ENCODE measurements around the gene IMPA2. TPM values are rescaled to one million over a fixed set of nuclear protein-coding genes. Genes with fewer than 3 reads are reported as not detected.

The IMPA2 gene
- total and polyA plus RNA-seq, 2 of the 8 experiments (the other 6 are each of a cell fraction or from before 2014, with no cell fraction given): 102 to 140 TPM

DNA sequence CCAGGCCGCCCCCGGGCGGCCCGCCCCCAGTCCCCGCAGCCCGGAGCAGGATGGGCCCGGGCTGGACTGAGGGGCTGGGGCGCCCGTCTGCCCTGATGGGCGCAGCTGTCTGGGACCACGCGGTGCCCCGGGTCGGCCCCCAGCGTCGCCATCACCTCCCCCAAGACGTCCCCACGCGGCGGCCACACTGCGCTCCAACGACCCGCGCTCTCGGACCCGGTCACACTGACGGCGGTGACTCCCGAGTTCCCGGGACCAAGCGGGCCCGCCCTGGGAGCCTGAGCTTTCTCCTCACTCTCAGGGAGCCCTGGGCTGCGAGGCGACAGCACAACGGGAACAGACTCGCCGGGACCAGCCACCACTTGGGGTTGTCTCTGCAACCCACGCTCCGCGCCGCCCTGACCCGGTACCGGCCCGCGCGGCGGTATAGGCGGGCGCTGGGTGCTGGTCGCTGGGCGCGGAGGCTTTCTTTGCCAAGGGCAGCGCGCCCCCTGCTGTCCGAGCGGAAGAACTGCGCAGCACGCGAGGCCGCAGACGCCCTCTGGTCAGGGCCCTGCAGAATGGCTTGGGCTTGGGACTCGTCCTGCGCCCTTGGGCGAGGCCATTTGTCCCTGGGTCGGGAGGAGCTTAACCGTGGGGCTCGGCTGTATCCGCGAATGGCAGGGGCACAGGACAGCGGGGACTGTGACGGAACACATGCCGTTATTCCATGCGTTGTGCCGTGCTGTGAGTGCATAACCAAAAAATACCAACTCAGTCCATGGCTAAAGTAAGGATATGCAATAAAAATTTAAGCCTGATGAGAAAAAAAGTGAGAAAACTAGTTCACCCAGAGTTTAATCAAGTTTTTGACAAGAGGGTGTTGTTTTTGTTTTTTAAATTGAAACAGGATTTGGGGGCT, 57.6 kb downstream of the IMPA2 start (continued):
- TF ChIP-seq KDM5A (IDR thresholded peaks at IDR 0.05; ENCODE audit: low read length) (no peak), POLR2A (IDR thresholded peaks at IDR 0.05; ENCODE audit: control extremely low read depth in 1 of 2, low read depth in 2 of 2, low read length in 2 of 2) (no peak), GTF2F1 (IDR thresholded peaks at IDR 0.05; ENCODE audit: borderline replicate concordance, low read depth, low read length) (no peak), CREB1 (IDR thresholded peaks at IDR 0.05) (no peak), TCF12 (IDR thresholded peaks at IDR 0.05; ENCODE audit: low read depth, low read length) (no peak), TEAD4 (IDR thresholded peaks at IDR 0.05; ENCODE audit: low read depth, low read length) (no peak), GABPA (IDR thresholded peaks at IDR 0.05; ENCODE audit: borderline replicate concordance, insufficient read depth, low read length) (peak; percentile 48; the same call in 1 of the 2 replicates), SIRT6 (IDR thresholded peaks at IDR 0.05; ENCODE audit: low read length) (no peak), ZNF274 (IDR thresholded peaks at IDR 0.05; ENCODE audit: borderline replicate concordance, extremely low read depth, low read length) (no peak), CHD1 (IDR thresholded peaks at IDR 0.05; ENCODE audit: low read depth, low read length) (no peak), JUN (IDR thresholded peaks at IDR 0.05; ENCODE audit: low read depth, low read length) (no peak), ASH2L (IDR thresholded peaks at IDR 0.05; ENCODE audit: low read length) (peak; percentile 63), EZH2 (IDR thresholded peaks at IDR 0.05; ENCODE audit: low read depth, low read length, severe bottlenecking) (peak; percentile 70), CEBPB (IDR thresholded peaks at IDR 0.05; ENCODE audit: low read depth, low read length) (no peak), RNF2 (IDR thresholded peaks at IDR 0.05; ENCODE audit: borderline replicate concordance, low read depth, low read length, missing control alignments, poor library complexity, severe bottlenecking) (no peak), CBX5 (IDR thresholded peaks at IDR 0.05; ENCODE audit: low read depth, low read length) (no peak), TBP (IDR thresholded peaks at IDR 0.05; ENCODE audit: low read depth, low read length) (no peak), SIX5 (IDR thresholded peaks at IDR 0.05; ENCODE audit: low read depth, low read length) (no peak), HDAC6 (IDR thresholded peaks at IDR 0.05; ENCODE audit: low read depth, low read length) (no peak)
- TF ChIP-seq, protein P1, sequence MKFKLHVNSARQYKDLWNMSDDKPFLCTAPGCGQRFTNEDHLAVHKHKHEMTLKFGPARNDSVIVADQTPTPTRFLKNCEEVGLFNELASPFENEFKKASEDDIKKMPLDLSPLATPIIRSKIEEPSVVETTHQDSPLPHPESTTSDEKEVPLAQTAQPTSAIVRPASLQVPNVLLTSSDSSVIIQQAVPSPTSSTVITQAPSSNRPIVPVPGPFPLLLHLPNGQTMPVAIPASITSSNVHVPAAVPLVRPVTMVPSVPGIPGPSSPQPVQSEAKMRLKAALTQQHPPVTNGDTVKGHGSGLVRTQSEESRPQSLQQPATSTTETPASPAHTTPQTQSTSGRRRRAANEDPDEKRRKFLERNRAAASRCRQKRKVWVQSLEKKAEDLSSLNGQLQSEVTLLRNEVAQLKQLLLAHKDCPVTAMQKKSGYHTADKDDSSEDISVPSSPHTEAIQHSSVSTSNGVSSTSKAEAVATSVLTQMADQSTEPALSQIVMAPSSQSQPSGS (IDR thresholded peaks at IDR 0.05; ENCODE audit: low read length): no peak
- TF ChIP-seq, protein P2, sequence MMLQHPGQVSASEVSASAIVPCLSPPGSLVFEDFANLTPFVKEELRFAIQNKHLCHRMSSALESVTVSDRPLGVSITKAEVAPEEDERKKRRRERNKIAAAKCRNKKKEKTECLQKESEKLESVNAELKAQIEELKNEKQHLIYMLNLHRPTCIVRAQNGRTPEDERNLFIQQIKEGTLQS (IDR thresholded peaks at IDR 0.05; ENCODE audit: insufficient read depth, low read depth, low read length): no peak

Data from H1 (cell line).